Mesendoderm (in vitro differentiated cells): ENCODE data around the gene EME2.
A peak's percentile ranks its signal among the peaks of the same experiment; 100 is the strongest.

Source experiments
- DNase-seq: peaks from one replicate; pipeline ENCODE4 v3.0.0; 2013
- H2AK5ac ChIP-seq: 2 replicates; pipeline ENCODE4 v1.6.1; 2013; ENCODE audit warnings: low read length, inconsistent platforms
- H2BK120ac ChIP-seq: 2 replicates; pipeline ENCODE4 v1.6.1; 2013; ENCODE audit warnings: low read depth, mild to moderate bottlenecking, low read length, moderate library complexity, mixed read lengths
- H2BK15ac ChIP-seq: replicated peaks from 2 replicates; pipeline ENCODE4 v1.6.1; 2013; ENCODE audit warnings: low read depth, mild to moderate bottlenecking, moderate library complexity
- H2BK5ac ChIP-seq: 2 replicates; pipeline ENCODE4 v1.6.1; 2013; ENCODE audit warnings: low read length, inconsistent platforms
- H3K18ac ChIP-seq: 2 replicates; pipeline ENCODE4 v1.6.1; 2013; ENCODE audit warnings: mild to moderate bottlenecking, low read length, mixed read lengths
- H3K23ac ChIP-seq: one replicate; pipeline ENCODE4 v1.6.1; 2013; ENCODE audit warnings: low read length
- H3K27ac ChIP-seq: 2 replicates; pipeline ENCODE4 v1.5.1; 2013; ENCODE audit warnings: low read depth, mild to moderate bottlenecking, inconsistent platforms, low read length, moderate library complexity
- H3K27me3 ChIP-seq: 2 replicates; pipeline ENCODE4 v1.6.1; 2013; ENCODE audit warnings: low read length, control low read depth, mild to moderate bottlenecking, inconsistent platforms; ENCODE audit not compliant: insufficient read depth, poor library complexity
- H3K36me3 ChIP-seq: 2 replicates; pipeline ENCODE4 v1.6.1; 2013; ENCODE audit warnings: low read length, inconsistent platforms; ENCODE audit not compliant: control insufficient read depth, insufficient read depth
- H3K4ac ChIP-seq: one replicate; pipeline ENCODE4 v1.6.1; 2013; ENCODE audit warnings: low read depth, mild to moderate bottlenecking, low read length, moderate library complexity
- H3K4me1 ChIP-seq: 2 replicates; pipeline ENCODE4 v1.6.1; 2013; ENCODE audit warnings: low read depth, low read length, inconsistent platforms; ENCODE audit not compliant: control insufficient read depth
- H3K4me2 ChIP-seq: 2 replicates; pipeline ENCODE4 v1.6.1; 2013; ENCODE audit warnings: low read length
- H3K4me3 ChIP-seq: 2 replicates; pipeline ENCODE4 v1.5.1; 2013; ENCODE audit warnings: mild to moderate bottlenecking, low read length
- H3K56ac ChIP-seq: one replicate; pipeline ENCODE4 v1.6.1; 2013; ENCODE audit warnings: low read length
- H3K79me1 ChIP-seq: 2 replicates; pipeline ENCODE4 v1.6.1; 2013; ENCODE audit warnings: low read length, inconsistent platforms
- H3K79me2 ChIP-seq: 2 replicates; pipeline ENCODE4 v1.6.1; 2013; ENCODE audit warnings: mild to moderate bottlenecking, low read length; ENCODE audit not compliant: control insufficient read depth, insufficient read depth
- H3K9ac ChIP-seq: 2 replicates; pipeline ENCODE4 v1.6.1; 2013; ENCODE audit warnings: low read length, inconsistent platforms
- H4K5ac ChIP-seq: one replicate; pipeline ENCODE4 v1.6.1; 2013; ENCODE audit warnings: low read length
- H4K8ac ChIP-seq: one replicate; pipeline ENCODE4 v1.6.1; 2013; ENCODE audit warnings: low read depth, mild to moderate bottlenecking, control low read depth, low read length, moderate library complexity
- WGBS: extraction: QIAGEN DNeasy Blood & Tissue Kit; methylation state at CpG from one replicate; pipeline ENCODE4 v1.1.7; 2013; ENCODE audit warnings: low lambda C conversion rate, missing lambda C conversion rate; ENCODE audit not compliant: insufficient coverage; ENCODE audit errors: extremely low coverage; 5-methylcytosine and 5-hydroxymethylcytosine counted together

The EME2 gene

DNA sequence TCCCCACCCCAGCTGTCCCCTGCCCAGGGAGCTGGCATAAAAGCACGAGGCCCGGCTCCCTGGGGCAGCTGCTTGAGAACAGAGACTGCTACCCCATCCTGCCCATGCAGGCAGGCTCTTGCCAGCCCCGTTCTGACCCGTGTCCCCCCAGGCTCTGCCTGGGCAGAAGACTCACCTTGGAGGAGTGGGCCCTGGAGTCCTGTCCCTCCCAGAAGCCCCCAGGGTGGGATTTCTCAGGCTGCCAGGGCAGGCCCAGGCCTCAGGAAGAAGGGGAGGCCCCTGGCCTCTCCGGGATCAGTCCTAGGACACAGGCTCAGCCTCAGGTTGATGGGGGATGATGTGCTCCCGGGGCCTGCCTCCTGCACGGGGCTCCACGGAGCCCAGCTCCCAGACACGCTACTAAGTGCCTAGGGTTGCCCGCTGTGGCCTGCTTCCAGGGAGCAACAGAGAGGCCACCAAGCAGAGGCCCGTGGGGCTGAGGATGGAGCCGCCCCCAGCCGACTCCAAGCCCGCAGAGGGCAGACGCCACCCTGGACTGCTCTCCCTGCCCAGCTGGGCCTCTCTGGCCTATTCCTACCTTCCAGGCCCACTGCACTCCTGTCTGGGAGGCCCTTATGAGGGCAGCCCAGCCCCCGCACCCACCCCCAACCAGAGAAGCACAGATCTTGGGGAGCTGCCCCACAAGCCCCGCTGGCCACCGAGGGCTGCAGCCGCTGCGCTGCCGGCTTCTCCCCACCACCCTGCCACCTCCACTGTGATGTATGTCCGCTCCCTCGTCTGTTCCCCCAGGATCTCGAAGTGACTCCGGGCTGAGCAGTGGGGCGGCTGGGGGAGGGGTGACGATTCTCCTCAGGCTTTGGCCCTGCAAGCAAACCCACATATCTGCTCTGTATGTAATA, 3.0 kb upstream of the EME2 start:
- H4K5ac ChIP-seq: no peak overlapping the region
- DNase-seq: no peak
- H3K36me3 ChIP-seq: no peaks in the 10 kb centered on the region
- H3K27ac ChIP-seq: no peak overlapping the region
- H3K18ac ChIP-seq: no peak overlapping the region
- peaks cover 11% of the 10 kb centered on the region for H3K79me2 ChIP-seq
- no peak overlapping the region for H2BK120ac ChIP-seq
- H2AK5ac ChIP-seq: no peak overlapping the region
- H3K4me2 ChIP-seq: no peak overlapping the region
- H3K23ac ChIP-seq: no peak overlapping the region
- H3K9ac ChIP-seq: no peak overlapping the region
- no peak overlapping the region for H3K4me3 ChIP-seq
- H3K27me3 ChIP-seq: no peaks in the 10 kb centered on the region
- H2BK15ac ChIP-seq: no peak overlapping the region
- H4K8ac ChIP-seq: no peak overlapping the region
- H3K4ac ChIP-seq: no peak overlapping the region
- no peak overlapping the region for H2BK5ac ChIP-seq
- peaks cover 7% of the 10 kb centered on the region for H3K79me1 ChIP-seq
- no CpG with 5 or more reads among the region's 27 CpGs for WGBS
- H3K56ac ChIP-seq: no peak overlapping the region
- no peaks in the 10 kb centered on the region for H3K4me1 ChIP-seq

DNA sequence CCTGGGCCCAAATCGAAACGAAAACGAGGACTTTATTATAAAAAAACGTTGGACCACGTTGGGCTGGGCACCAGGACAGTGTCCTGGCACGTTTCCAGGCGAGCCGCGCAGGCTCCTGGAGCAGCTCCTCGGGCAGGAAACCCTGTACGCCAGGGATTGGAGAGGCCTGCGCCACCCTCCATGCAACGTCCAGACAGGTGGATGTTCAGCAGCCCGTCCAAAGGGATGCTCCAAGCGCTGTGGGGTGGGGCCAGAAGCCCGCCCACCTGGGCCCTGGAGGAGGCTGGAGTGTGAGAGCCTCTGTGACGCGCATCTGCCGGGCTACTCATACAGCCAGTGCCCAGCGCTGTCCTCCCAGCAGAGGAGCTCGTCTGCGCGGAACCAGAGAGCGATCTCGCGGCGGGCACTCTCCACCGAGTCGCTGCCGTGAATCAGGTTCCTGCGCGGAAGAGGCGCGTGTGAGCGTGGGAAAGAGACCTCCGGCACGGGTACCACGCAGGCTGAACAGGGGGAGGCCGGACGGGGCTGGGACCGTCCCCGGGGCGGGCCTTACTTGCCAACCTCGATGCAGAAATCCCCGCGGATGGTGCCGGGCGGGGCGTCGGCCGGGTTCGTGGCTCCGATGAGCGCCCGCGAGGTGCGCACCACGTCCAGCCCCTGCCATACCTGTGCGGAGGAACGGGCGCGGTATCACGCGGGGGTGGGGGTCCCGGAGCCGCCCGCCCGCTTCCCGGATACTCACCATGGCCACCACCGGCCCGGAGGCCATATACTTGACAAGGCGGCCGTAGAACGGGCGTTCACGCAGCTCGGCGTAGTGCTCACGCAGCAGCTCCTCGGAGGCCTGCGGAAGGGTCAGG, 2.1 kb upstream of the EME2 start:
- no peaks in the 10 kb centered on the region for H3K4me1 ChIP-seq
- H3K79me1 ChIP-seq: peaks cover 8% of the 10 kb centered on the region
- H3K4me3 ChIP-seq: peak overlapping the region; percentile 63
- peaks cover 11% of the 10 kb centered on the region for H3K79me2 ChIP-seq
- H3K27me3 ChIP-seq: no peaks in the 10 kb centered on the region
- H4K5ac ChIP-seq: no peak overlapping the region
- H3K4ac ChIP-seq: peak overlapping the region; percentile 40
- no peak overlapping the region for H4K8ac ChIP-seq
- no peak overlapping the region for H2BK15ac ChIP-seq
- H2AK5ac ChIP-seq: no peak overlapping the region
- no CpG with 5 or more reads among the region's 81 CpGs for WGBS
- peak overlapping the region; percentile 93 for H3K9ac ChIP-seq
- no peak overlapping the region for H2BK5ac ChIP-seq
- no peak overlapping the region for H3K27ac ChIP-seq
- no peak overlapping the region for H3K23ac ChIP-seq
- H3K56ac ChIP-seq: peak overlapping the region; percentile 99
- no peak overlapping the region for H2BK120ac ChIP-seq
- peak; percentile 70 for DNase-seq
- peak overlapping the region; percentile 46 for H3K18ac ChIP-seq
- H3K4me2 ChIP-seq: peak overlapping the region; percentile 28
- no peaks in the 10 kb centered on the region for H3K36me3 ChIP-seq

DNA sequence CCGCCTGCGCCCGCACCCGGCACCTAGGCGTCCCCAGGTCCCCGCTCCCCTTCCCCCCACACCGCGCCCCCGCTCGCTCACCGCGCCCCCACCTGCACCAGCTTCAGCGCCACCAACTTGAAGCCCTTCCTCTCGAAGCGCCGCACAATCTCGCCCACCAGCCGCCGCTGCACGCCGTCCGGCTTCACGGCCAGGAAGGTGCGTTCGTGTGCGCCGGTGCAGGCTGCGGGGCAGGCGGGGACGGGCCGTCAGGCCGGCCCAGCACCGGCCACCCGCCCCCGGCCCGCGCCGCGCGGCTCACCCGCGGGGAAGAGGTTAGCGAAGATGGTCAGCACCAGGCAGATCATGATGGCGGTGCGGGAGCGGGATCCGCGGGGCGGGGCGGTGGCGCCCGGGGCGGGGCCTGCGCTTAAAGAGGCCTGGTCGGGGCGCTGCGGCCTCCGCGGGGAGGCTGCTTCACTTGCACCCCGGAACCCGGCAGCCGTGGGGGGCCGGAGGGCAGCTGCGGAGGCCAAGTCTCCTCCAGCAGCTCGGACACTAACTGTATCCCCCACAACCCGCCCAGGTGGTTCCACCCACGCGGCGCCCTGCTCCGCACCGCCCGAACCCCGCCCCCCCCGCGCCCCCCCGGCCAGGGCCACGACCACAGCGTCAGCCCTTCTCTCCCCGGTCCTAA, 1.3 kb upstream of the EME2 start, which contains the start of gene NME3:
Gene NME3 (minus strand): TSS at position 356 of the 676 bp plus-strand sequence. CDS start 9 bp downstream, at position 347.
- Histone ChIP-seq H3K4me3 (peak within 1 kb of the TSS; percentile 97), H3K36me3 (no peaks in the 10 kb centered on the region), H3K4me1 (no peaks in the 10 kb centered on the region), H3K18ac (peak within 1 kb of the TSS; percentile 46), H3K4me2 (peak within 1 kb of the TSS; percentile 85), H2AK5ac (peak within 1 kb of the TSS; percentile 65), H3K23ac (no peak within 1 kb of the TSS), H3K9ac (peak within 1 kb of the TSS; percentile 93), H3K4ac (peak within 1 kb of the TSS; percentile 79), H3K27ac (peak within 1 kb of the TSS; percentile 47), H3K27me3 (no peaks in the 10 kb centered on the region), H4K5ac (no peak within 1 kb of the TSS), H4K8ac (no peak within 1 kb of the TSS), H2BK5ac (peak within 1 kb of the TSS; percentile 31), H3K79me2 (peaks cover 11% of the 10 kb centered on the region), H2BK120ac (no peak within 1 kb of the TSS), H3K79me1 (peaks cover 8% of the 10 kb centered on the region), H2BK15ac (no peak within 1 kb of the TSS), H3K56ac (peak within 1 kb of the TSS; percentile 99)
- peak; percentile 57 for DNase-seq
- WGBS: no CpG with 5 or more reads among the region's 79 CpGs

DNA sequence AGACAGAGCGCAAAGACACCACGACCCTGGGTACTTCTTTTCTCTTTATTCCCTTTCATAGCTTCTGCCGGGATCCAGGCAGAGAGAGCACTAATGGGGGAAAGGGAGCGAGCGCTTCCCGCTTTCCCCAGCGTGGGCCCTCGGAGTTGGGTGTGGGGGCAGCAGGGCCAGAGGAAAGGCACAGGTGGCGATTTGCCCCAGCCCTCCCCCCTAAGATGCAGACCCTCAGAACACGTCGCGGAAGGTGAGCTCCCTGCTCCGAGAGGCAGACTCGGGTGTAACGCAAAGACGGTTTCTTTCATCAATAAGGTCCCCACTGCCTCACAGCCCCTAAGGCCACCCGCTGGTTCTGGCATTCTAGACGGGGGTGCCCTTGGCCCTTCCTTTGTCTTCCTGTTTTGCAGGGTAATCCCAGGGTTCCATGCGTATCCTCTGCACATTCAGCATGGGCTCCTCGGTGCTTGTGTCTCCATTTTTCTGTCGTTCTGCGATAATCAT, 697 bp upstream of the EME2 start:
- peak overlapping the region; percentile 79 for H3K4ac ChIP-seq
- H3K56ac ChIP-seq: peak overlapping the region; percentile 99
- peak overlapping the region; percentile 97 for H3K4me3 ChIP-seq
- no peak overlapping the region for H4K5ac ChIP-seq
- no peaks in the 10 kb centered on the region for H3K27me3 ChIP-seq
- peaks cover 8% of the 10 kb centered on the region for H3K79me1 ChIP-seq
- no peak overlapping the region for H2BK15ac ChIP-seq
- H3K36me3 ChIP-seq: no peaks in the 10 kb centered on the region
- H3K79me2 ChIP-seq: peaks cover 11% of the 10 kb centered on the region
- peak overlapping the region; percentile 93 for H3K9ac ChIP-seq
- WGBS: no CpG with 5 or more reads among the region's 22 CpGs
- H3K4me2 ChIP-seq: peak overlapping the region; percentile 85
- no peak overlapping the region for H2BK120ac ChIP-seq
- no peak overlapping the region for H3K18ac ChIP-seq
- H2AK5ac ChIP-seq: peak overlapping the region; percentile 65
- no peak overlapping the region for H3K23ac ChIP-seq
- H4K8ac ChIP-seq: no peak overlapping the region
- peak overlapping the region; percentile 47 for H3K27ac ChIP-seq
- DNase-seq: peak; percentile 59
- H2BK5ac ChIP-seq: peak overlapping the region; percentile 31
- no peaks in the 10 kb centered on the region for H3K4me1 ChIP-seq

DNA sequence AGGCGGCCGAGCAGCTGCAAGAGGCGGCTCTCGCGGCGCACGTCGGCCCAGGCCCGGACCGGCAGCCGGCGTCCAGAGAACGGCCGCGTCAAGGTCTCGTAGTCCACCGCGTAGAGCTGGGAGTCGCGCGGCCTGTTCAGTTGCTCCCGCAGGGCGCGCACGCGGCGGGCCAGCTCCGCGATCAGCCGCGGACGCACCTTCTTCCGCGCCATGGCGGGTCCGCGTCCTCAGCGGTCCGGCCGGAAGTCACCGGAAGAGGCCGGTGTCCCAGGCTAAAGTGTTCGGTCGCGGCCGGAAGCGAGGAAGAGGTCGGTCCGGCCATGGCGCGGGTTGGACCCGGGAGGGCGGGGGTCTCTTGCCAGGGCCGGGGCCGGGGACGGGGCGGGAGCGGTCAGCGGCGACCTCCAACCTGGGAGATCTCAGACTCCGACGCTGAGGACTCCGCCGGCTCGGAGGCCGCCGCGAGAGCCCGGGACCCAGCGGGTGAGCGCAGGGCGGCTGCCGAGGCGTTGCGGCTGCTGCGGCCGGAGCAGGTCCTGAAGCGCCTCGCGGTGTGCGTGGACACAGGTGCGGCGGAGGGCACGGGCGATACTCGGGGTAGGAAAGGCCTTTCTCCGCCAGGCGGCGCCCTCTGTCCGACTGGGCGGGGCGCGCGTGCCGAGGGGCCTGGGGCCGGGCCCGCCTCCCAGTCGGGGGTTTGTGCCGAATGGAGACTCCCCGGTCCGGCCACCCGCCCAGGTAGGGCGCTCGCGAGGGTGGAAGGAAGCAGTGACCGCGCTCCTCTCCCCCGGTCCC, 495 bp downstream of the EME2 start, which contains the start of gene MRPS34:
Gene MRPS34 (minus strand): TSS at position 227 of the 795 bp plus-strand sequence. CDS start 15 bp downstream, at position 212.
- H4K5ac ChIP-seq: no peak within 1 kb of the TSS
- H3K79me1 ChIP-seq: peaks cover 8% of the 10 kb centered on the region
- H3K18ac ChIP-seq: peak within 1 kb of the TSS; percentile 78
- peak within 1 kb of the TSS; percentile 85 for H2AK5ac ChIP-seq
- DNase-seq: peak; percentile 92
- H2BK15ac ChIP-seq: no peak within 1 kb of the TSS
- no CpG with 5 or more reads among the region's 108 CpGs for WGBS
- H4K8ac ChIP-seq: no peak within 1 kb of the TSS
- no peaks in the 10 kb centered on the region for H3K36me3 ChIP-seq
- H3K79me2 ChIP-seq: peaks cover 11% of the 10 kb centered on the region
- H3K4ac ChIP-seq: peak within 1 kb of the TSS; percentile 79
- no peak within 1 kb of the TSS for H2BK5ac ChIP-seq
- H3K4me3 ChIP-seq: peak within 1 kb of the TSS; percentile 97
- peak within 1 kb of the TSS; percentile 99 for H3K56ac ChIP-seq
- peak within 1 kb of the TSS; percentile 85 for H3K4me2 ChIP-seq
- peak within 1 kb of the TSS; percentile 93 for H3K9ac ChIP-seq
- H3K4me1 ChIP-seq: no peaks in the 10 kb centered on the region
- H3K27me3 ChIP-seq: no peaks in the 10 kb centered on the region
- no peak within 1 kb of the TSS for H2BK120ac ChIP-seq
- H3K27ac ChIP-seq: peak within 1 kb of the TSS; percentile 87
- H3K23ac ChIP-seq: peak within 1 kb of the TSS; percentile 80
